Neural crest cell (in vitro differentiated cells): ENCODE data around the gene FBXO11. TPM values are rescaled to one million over a fixed set of nuclear protein-coding genes. Genes with fewer than 3 reads are reported as not detected.
A peak's percentile ranks its signal among the peaks of the same experiment; 100 is the strongest.

ENCODE experiments used
- DNase-seq: peaks from one replicate; pipeline ENCODE4 v3.0.0; 2021; ENCODE audit warnings: low read depth, mixed read lengths, low spot score
- H3K27ac Mint-ChIP-seq: one replicate; pipeline ENCODE4 v1.8.0; 2021; ENCODE audit warnings: mild to moderate bottlenecking, mixed read lengths; ENCODE audit not compliant: unreplicated experiment
- H3K27me3 Mint-ChIP-seq: 2 replicates; pipeline ENCODE4 v1.8.0; 2021; ENCODE audit warnings: low read depth, mild to moderate bottlenecking, mixed read lengths
- H3K36me3 Mint-ChIP-seq: 2 replicates; pipeline ENCODE4 v1.8.0; 2021; ENCODE audit warnings: low read depth, mild to moderate bottlenecking, mixed read lengths
- H3K4me1 Mint-ChIP-seq: 2 replicates; pipeline ENCODE4 v1.8.0; 2021; ENCODE audit warnings: mixed read lengths
- H3K4me3 Mint-ChIP-seq: one replicate; pipeline ENCODE4 v1.8.0; 2021; ENCODE audit warnings: mild to moderate bottlenecking, mixed read lengths
- H3K9me3 Mint-ChIP-seq: 2 replicates; pipeline ENCODE4 v1.8.0; 2021; ENCODE audit warnings: mixed read lengths
- CTCF ChIP-seq: fragments of 200-600 bp; sonication (generic); conservative IDR thresholded peaks from 2 replicates; pipeline ENCODE4 v1.5.0; 2021; ENCODE audit warnings: antibody characterized with exemption, mild to moderate bottlenecking
- total RNA-seq: library from RNA; stranded (reverse); gene quantifications from 2 replicates; pipeline ENCODE4 v1.2.1, GENCODE V29; 2021

FBXO11 gene
- total RNA-seq, 1 donor from 2014 or later: 86.3 TPM

GRCh38 chr2:47778698-47779425, 127.4 kb downstream of the FBXO11 start:
- no peaks in the 10 kb centered on the region for H3K36me3 Mint-ChIP-seq
- no peak overlapping the region for H3K27ac Mint-ChIP-seq
- H3K4me3 Mint-ChIP-seq: peak overlapping the region; percentile 39
- DNase-seq: no peak
- H3K27me3 Mint-ChIP-seq: no peaks in the 10 kb centered on the region
- H3K9me3 Mint-ChIP-seq: no peaks in the 10 kb centered on the region
- H3K4me1 Mint-ChIP-seq: no peaks in the 10 kb centered on the region
- no peak for TF ChIP-seq CTCF

- no peaks in the 10 kb centered on the region for H3K36me3 Mint-ChIP-seq
- H3K4me3 Mint-ChIP-seq: no peak overlapping the region
- no peak overlapping the region for H3K27ac Mint-ChIP-seq
- no peak for TF ChIP-seq CTCF
- no peaks in the 10 kb centered on the region for H3K4me1 Mint-ChIP-seq
- no peaks in the 10 kb centered on the region for H3K27me3 Mint-ChIP-seq
- H3K9me3 Mint-ChIP-seq: no peaks in the 10 kb centered on the region
- DNase-seq: no peak
Observed at GRCh38 chr2:47777277-47777937, 128.9 kb downstream of the FBXO11 start.

GRCh38 chr2:47774567-47774966, 131.7 kb downstream of the FBXO11 start:
- H3K27me3 Mint-ChIP-seq: no peaks in the 10 kb centered on the region

GRCh38 chr2:47772343-47772742, 134.0 kb downstream of the FBXO11 start:
- H3K4me3 Mint-ChIP-seq: no peak overlapping the region
- no peak overlapping the region for H3K27ac Mint-ChIP-seq
- no peaks in the 10 kb centered on the region for H3K27me3 Mint-ChIP-seq
- no peaks in the 10 kb centered on the region for H3K9me3 Mint-ChIP-seq
- H3K4me1 Mint-ChIP-seq: peaks cover 3% of the 10 kb centered on the region
- no peak for TF ChIP-seq CTCF
- no peak for DNase-seq
- H3K36me3 Mint-ChIP-seq: no peaks in the 10 kb centered on the region

More at GRCh38 chr2:47774567-47774966, 131.7 kb downstream of the FBXO11 start:
- TF ChIP-seq CTCF: no peak
- Mint-ChIP-seq H3K27ac (no peak overlapping the region), H3K4me1 (peaks cover 3% of the 10 kb centered on the region), H3K4me3 (no peak overlapping the region), H3K9me3 (no peaks in the 10 kb centered on the region), H3K36me3 (no peaks in the 10 kb centered on the region)
- no peak for DNase-seq

GRCh38 chr2:47771211-47771610, 135.1 kb downstream of the FBXO11 start:
- no peak for DNase-seq
- Mint-ChIP-seq H3K27ac (no peak overlapping the region), H3K4me1 (peaks cover 3% of the 10 kb centered on the region), H3K9me3 (no peaks in the 10 kb centered on the region), H3K27me3 (no peaks in the 10 kb centered on the region), H3K36me3 (no peaks in the 10 kb centered on the region), H3K4me3 (no peak overlapping the region)
- no peak for TF ChIP-seq CTCF
